ENCODE measurements around the gene HSPH1. TPM values are rescaled to one million over a fixed set of nuclear protein-coding genes. Genes with fewer than 3 reads are reported as not detected.
A peak's percentile ranks its signal among the peaks of the same experiment; 100 is the strongest.

HSPH1 gene
- total RNA-seq, 6 donors from 2014 or later: 32.5 to 93.1 (median 53.2) TPM

- no peaks in the 10 kb centered on the region for H3K36me3 ChIP-seq
- 81 to 88% methylated on average over 6 of the region's 6 CpGs for WGBS, 2 donors
- ATAC-seq (ENCODE audit: low FRiP score in 2 of 2) (no peak), DNase-seq (no peak)
- H3K27me3 ChIP-seq: no peaks in the 10 kb centered on the region
- TF ChIP-seq EP300 (IDR thresholded peaks at IDR 0.05) (no peak), POLR2AphosphoS5 (IDR thresholded peaks at IDR 0.05) (no peak), CTCF (IDR thresholded peaks at IDR 0.05) (no peak), POLR2A (IDR thresholded peaks at IDR 0.05) (no peak)
- no peaks in the 10 kb centered on the region for H3K9me3 ChIP-seq
- no peak overlapping the region for H3K4me3 ChIP-seq
- H3K4me1 ChIP-seq: no peaks in the 10 kb centered on the region
- no peak overlapping the region for H3K27ac ChIP-seq
Observed at GRCh38 chr13:31192306-31192705, 30.6 kb upstream of the HSPH1 start.

DNA sequence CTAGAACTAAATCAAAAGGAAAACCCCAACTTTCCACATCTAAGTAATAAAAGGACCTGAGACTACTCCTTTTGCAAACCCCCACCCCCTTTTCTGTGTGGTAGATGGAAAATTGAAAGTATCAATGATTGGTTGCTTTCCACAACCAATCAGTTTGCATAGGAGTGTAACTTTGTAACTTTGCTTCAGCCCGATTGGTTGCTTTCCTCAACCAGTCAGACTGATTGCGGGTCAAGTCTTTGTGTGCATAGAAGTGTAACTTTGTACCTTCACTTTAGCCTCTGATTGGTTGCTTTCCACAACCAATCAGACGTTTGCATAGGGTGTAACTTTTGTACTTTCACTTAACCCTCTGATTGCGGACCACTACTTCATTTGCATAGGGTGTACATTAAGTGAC, 30.0 kb upstream of the HSPH1 start:
- 85 to 86% methylated on average over 4 of the region's 4 CpGs for WGBS, 2 donors
- H3K4me3 ChIP-seq: no peak overlapping the region
- no peaks in the 10 kb centered on the region for H3K4me1 ChIP-seq
- H3K9me3 ChIP-seq: no peaks in the 10 kb centered on the region
- no peak overlapping the region for H3K27ac ChIP-seq
- DNase-seq: no peak
- TF ChIP-seq CTCF (IDR thresholded peaks at IDR 0.05) (no peak), POLR2A (IDR thresholded peaks at IDR 0.05) (no peak), EP300 (IDR thresholded peaks at IDR 0.05) (no peak), POLR2AphosphoS5 (IDR thresholded peaks at IDR 0.05) (no peak)
- ATAC-seq (ENCODE audit: low FRiP score in 2 of 2): no peak
- H3K27me3 ChIP-seq: no peaks in the 10 kb centered on the region
- no peaks in the 10 kb centered on the region for H3K36me3 ChIP-seq

DNA sequence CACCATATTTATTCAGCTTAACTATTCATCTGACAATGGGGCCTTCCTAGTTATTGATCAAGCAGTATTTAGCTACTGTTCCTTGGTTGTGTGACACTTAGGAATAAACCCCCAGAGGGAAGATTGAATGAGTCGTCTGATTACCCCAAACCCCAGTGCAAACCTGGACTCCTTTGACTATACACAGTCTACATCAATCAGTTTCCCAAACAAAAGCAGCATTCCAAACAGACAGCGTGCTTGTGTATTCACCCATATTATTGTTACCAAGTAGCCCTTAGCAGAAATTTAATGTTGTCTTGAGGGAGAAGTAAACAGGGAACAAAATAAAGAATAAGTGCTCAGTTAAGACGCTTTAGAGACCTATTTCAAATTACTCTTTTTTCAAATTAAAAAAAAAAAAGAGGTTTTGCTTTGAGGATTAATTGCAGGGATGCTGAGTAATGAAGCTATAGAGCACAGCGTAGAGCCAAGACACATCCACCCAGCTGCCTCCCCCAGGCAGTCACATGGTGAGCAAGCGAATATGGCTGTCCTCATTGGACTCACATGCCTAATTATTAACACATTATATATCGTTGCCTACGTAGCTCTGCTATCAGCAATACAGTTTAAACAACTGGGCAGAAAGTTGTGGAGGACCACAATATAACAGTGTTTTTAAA, 23.4 kb upstream of the HSPH1 start:
- H3K4me1 ChIP-seq: no peaks in the 10 kb centered on the region

GRCh38 chr13:31184451-31184850, 22.7 kb upstream of the HSPH1 start:
- no peak overlapping the region for H3K27ac ChIP-seq
- DNase-seq (no peak), ATAC-seq (ENCODE audit: low FRiP score in 2 of 2) (no peak)
- no peak overlapping the region for H3K4me3 ChIP-seq
- H3K9me3 ChIP-seq: no peaks in the 10 kb centered on the region
- WGBS, 2 donors: 82 to 90% methylated on average over 4 to 6 of the region's 6 CpGs
- TF ChIP-seq POLR2AphosphoS5 (IDR thresholded peaks at IDR 0.05) (no peak), POLR2A (IDR thresholded peaks at IDR 0.05) (no peak), CTCF (IDR thresholded peaks at IDR 0.05) (no peak), EP300 (IDR thresholded peaks at IDR 0.05) (no peak)
- H3K36me3 ChIP-seq: no peaks in the 10 kb centered on the region
- no peaks in the 10 kb centered on the region for H3K4me1 ChIP-seq
- no peaks in the 10 kb centered on the region for H3K27me3 ChIP-seq

More for the DNA sequence above, 23.4 kb upstream of the HSPH1 start:
- TF ChIP-seq CTCF (IDR thresholded peaks at IDR 0.05) (no peak), POLR2AphosphoS5 (IDR thresholded peaks at IDR 0.05) (no peak)
- H3K9me3 ChIP-seq: no peaks in the 10 kb centered on the region
- DNase-seq (no peak), ATAC-seq (ENCODE audit: low FRiP score in 2 of 2) (no peak)
- no peaks in the 10 kb centered on the region for H3K27me3 ChIP-seq
- no peak overlapping the region for H3K27ac ChIP-seq
- WGBS, 2 donors: 75 to 81% methylated on average over 7 of the region's 7 CpGs
- no peaks in the 10 kb centered on the region for H3K36me3 ChIP-seq
- H3K4me3 ChIP-seq: no peak overlapping the region

DNA sequence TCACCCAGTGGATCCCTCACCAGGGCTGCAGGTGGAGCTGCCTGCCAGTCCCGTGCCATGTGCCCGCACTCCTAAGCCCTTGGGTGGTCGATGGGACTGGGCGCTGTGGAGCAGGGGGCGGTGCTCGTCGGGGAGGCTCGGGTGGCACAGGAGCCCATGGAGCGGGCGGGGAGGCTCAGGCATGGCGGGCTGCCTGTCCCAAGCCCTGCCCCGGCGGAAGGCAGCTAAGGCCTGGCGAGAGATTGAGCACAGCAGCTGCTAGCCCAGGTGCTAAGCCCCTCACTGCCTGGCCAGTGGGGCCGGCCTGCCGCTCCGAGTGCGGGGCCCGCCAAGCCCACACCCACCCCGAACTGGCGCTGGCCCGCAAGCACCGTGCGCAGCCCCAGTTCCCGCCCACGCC, 21.3 kb upstream of the HSPH1 start:
- no peak overlapping the region for H3K4me3 ChIP-seq
- DNase-seq: peak in 1 of 2 donors; percentile 72

More for the DNA sequence above, 21.3 kb upstream of the HSPH1 start:
- Histone ChIP-seq H3K27ac (no peak overlapping the region), H3K27me3 (no peaks in the 10 kb centered on the region), H3K36me3 (no peaks in the 10 kb centered on the region), H3K9me3 (no peaks in the 10 kb centered on the region), H3K4me1 (no peaks in the 10 kb centered on the region)
- WGBS, 2 donors: 99% methylated on average over 13 of the region's 26 CpGs; no CpG with 5 or more reads in 1 of the 2 donors
- ATAC-seq (ENCODE audit: low FRiP score in 2 of 2): no peak
- TF ChIP-seq POLR2A (IDR thresholded peaks at IDR 0.05) (no peak), CTCF (IDR thresholded peaks at IDR 0.05) (no peak), EP300 (IDR thresholded peaks at IDR 0.05) (no peak), POLR2AphosphoS5 (IDR thresholded peaks at IDR 0.05) (no peak)
